T-helper 2 cell treated with Interferon-gamma antibody and Interleukin-4, amounts not matched to agents 5 μg/mL and 100 μg/mL, for 36 hours (primary cell): ENCODE measurements around the gene ACOT7.
A peak's percentile ranks its signal among the peaks of the same experiment; 100 is the strongest.
"Not testable (repeated sequence)": the region's sequence is repeated elsewhere in the genome, so short reads cannot be mapped to it uniquely, and the experiment has no call there.

Source experiments
- DNase-seq: peaks from one replicate; pipeline ENCODE4 v3.0.0; 2021; ENCODE audit warnings: low spot score
- H3K27ac Mint-ChIP-seq: one replicate; pipeline ENCODE4 v1.8.0; 2021; ENCODE audit warnings: mild to moderate bottlenecking, mixed read lengths
- H3K27me3 Mint-ChIP-seq: one replicate; pipeline ENCODE4 v1.8.0; 2021; ENCODE audit warnings: low read depth, mixed read lengths
- H3K36me3 Mint-ChIP-seq: one replicate; pipeline ENCODE4 v1.8.0; 2021; ENCODE audit warnings: low read depth, mixed read lengths
- H3K4me1 Mint-ChIP-seq: one replicate; pipeline ENCODE4 v1.8.0; 2021; ENCODE audit warnings: low read depth, mixed read lengths
- H3K4me3 Mint-ChIP-seq: one replicate; pipeline ENCODE4 v1.8.0; 2022; ENCODE audit warnings: mild to moderate bottlenecking, moderate library complexity, mixed read lengths
- H3K9me3 Mint-ChIP-seq: one replicate; pipeline ENCODE4 v1.8.0; 2021; ENCODE audit warnings: mixed read lengths

Gene ACOT7

GRCh38 chr1:6395781-6396244, 2.2 kb upstream of the ACOT7 start:
- not testable (repeated sequence) for H3K9me3 Mint-ChIP-seq, H3K4me3 Mint-ChIP-seq, H3K27me3 Mint-ChIP-seq, H3K27ac Mint-ChIP-seq, DNase-seq, H3K36me3 Mint-ChIP-seq
- peaks cover 22% of the 10 kb centered on the region for H3K4me1 Mint-ChIP-seq

- H3K9me3 Mint-ChIP-seq, H3K36me3 Mint-ChIP-seq, DNase-seq, H3K27me3 Mint-ChIP-seq: not testable (repeated sequence)
- H3K4me1 Mint-ChIP-seq: peaks cover 22% of the 10 kb centered on the region
- peak overlapping the region; percentile 77 for H3K27ac Mint-ChIP-seq
- H3K4me3 Mint-ChIP-seq: peak overlapping the region; percentile 70
Observed at GRCh38 chr1:6395130-6395529, 1.6 kb upstream of the ACOT7 start.

GRCh38 chr1:6392809-6393399, 663 bp downstream of the ACOT7 start:
- DNase-seq: no peak
- H3K27me3 Mint-ChIP-seq: no peaks in the 10 kb centered on the region
- H3K4me1 Mint-ChIP-seq: peaks cover 22% of the 10 kb centered on the region
- H3K36me3 Mint-ChIP-seq: no peaks in the 10 kb centered on the region
- peak overlapping the region; percentile 87 for H3K27ac Mint-ChIP-seq
- H3K4me3 Mint-ChIP-seq: peak overlapping the region; percentile 91
- H3K9me3 Mint-ChIP-seq: no peaks in the 10 kb centered on the region

DNA sequence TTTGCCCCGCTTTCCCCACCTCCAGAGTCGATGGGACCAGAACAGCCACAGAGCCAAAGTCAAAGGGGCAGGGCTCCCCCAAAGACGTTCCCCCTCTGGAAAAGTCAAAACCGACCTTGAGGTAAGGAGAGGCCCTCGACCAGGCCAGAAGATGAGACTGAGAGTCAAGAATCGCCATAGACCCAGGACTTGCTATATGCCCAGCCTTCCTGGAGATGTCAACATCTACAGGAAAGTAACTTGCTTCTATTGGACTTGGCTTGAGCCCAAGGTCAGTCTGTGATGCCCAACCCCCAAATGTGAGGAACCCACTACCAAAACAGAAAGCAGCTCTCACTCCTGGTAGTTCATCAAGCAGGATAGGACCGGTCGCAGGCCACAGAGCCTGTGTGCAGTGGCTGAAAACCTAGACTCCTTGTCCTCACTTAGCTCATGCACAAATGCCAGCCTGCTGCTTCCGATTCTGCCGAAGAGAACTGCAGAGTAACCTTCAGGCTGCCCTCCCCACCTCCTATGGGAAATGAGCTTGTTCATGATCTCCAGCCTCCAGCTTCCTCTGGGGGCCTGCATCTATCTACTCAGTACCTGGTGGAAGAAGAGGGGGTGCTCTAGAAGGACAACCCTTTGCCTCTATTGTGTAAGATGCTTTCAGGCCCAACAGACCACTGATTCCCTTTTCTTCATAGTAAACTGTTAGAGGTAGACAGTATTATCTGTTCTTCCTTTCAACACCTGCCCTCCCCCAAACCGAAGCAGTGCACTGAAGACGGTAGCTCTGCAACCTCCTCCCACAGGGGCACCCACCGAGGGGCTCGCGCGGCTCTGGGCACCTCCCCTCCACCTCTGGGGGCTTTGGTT, 1.4 kb downstream of the ACOT7 start:
- Mint-ChIP-seq H3K4me1 (peaks cover 22% of the 10 kb centered on the region), H3K27ac (peak overlapping the region; percentile 62), H3K4me3 (peak overlapping the region; percentile 91), H3K36me3 (no peaks in the 10 kb centered on the region), H3K9me3 (no peaks in the 10 kb centered on the region), H3K27me3 (no peaks in the 10 kb centered on the region)
- no peak for DNase-seq

- Mint-ChIP-seq H3K36me3 (peaks cover 3% of the 10 kb centered on the region), H3K9me3 (no peaks in the 10 kb centered on the region), H3K27me3 (no peaks in the 10 kb centered on the region), H3K4me3 (no peak overlapping the region), H3K27ac (no peak overlapping the region), H3K4me1 (peaks cover 15% of the 10 kb centered on the region)
- DNase-seq: no peak
Observed at GRCh38 chr1:6389971-6390370, 3.6 kb downstream of the ACOT7 start.

- Mint-ChIP-seq H3K4me1 (no peaks in the 10 kb centered on the region), H3K4me3 (no peak overlapping the region), H3K9me3 (peaks cover 4% of the 10 kb centered on the region), H3K27me3 (no peaks in the 10 kb centered on the region), H3K36me3 (peaks cover 9% of the 10 kb centered on the region), H3K27ac (no peak overlapping the region)
- DNase-seq: no peak
Observed at GRCh38 chr1:6386371-6386949, 7.1 kb downstream of the ACOT7 start.

- H3K27ac Mint-ChIP-seq: no peak overlapping the region
- no peak for DNase-seq
- H3K27me3 Mint-ChIP-seq: no peaks in the 10 kb centered on the region
- H3K4me3 Mint-ChIP-seq: no peak overlapping the region
- H3K36me3 Mint-ChIP-seq: peaks cover 9% of the 10 kb centered on the region
- no peaks in the 10 kb centered on the region for H3K4me1 Mint-ChIP-seq
- H3K9me3 Mint-ChIP-seq: peaks cover 4% of the 10 kb centered on the region
Observed at GRCh38 chr1:6385488-6386191, 7.9 kb downstream of the ACOT7 start.

DNA sequence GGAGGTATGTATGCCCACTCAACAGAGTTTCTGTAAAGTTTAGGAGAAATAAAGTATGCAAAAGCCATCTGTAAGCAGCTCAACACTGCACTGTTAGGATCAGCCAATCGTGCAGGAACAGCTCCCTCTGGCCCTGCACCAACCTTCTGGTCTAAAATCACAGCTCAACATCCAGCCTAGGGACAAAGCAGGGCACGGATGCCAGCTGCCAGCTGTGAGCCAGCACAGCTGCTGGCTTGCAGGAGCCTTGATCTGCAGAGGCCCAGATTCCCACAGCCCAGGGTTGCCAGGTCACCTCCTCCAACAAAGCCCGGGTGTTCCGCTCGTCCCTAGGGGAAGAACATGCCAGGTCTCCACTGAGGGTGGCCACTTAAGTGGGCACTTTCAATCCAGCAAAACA, 8.6 kb downstream of the ACOT7 start:
- Mint-ChIP-seq H3K9me3 (peaks cover 5% of the 10 kb centered on the region), H3K27me3 (no peaks in the 10 kb centered on the region), H3K4me3 (no peak overlapping the region), H3K27ac (no peak overlapping the region), H3K4me1 (no peaks in the 10 kb centered on the region), H3K36me3 (peaks cover 9% of the 10 kb centered on the region)
- no peak for DNase-seq

- peaks cover 7% of the 10 kb centered on the region for H3K9me3 Mint-ChIP-seq
- no peak overlapping the region for H3K27ac Mint-ChIP-seq
- no peak for DNase-seq
- H3K4me1 Mint-ChIP-seq: no peaks in the 10 kb centered on the region
- peaks cover 9% of the 10 kb centered on the region for H3K36me3 Mint-ChIP-seq
- no peaks in the 10 kb centered on the region for H3K27me3 Mint-ChIP-seq
- H3K4me3 Mint-ChIP-seq: no peak overlapping the region
Observed at GRCh38 chr1:6384135-6384534, 9.4 kb downstream of the ACOT7 start.

DNA sequence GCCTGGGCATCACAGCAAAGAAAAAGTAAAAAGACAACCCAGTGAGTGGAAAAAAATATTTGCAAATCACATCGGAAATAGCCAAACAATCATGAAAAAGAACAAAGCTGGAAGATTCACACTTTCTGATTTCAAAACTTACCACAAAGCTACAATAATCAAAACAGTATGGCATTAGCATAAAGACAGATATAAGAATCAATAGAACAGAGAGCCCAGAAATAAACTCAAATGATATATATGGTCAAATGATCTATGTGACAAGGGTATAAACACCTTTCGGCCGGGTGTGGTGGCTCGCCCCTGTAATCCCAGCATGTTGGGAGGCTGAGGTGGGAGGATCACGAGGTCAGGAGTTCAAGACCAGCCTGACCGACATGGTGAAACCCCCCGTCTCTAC, 13.5 kb downstream of the ACOT7 start:
- Mint-ChIP-seq H3K27ac (no peak overlapping the region), H3K27me3 (no peaks in the 10 kb centered on the region), H3K4me3 (no peak overlapping the region), H3K4me1 (no peaks in the 10 kb centered on the region), H3K9me3 (peaks cover 7% of the 10 kb centered on the region), H3K36me3 (peaks cover 6% of the 10 kb centered on the region)
- DNase-seq: no peak

- H3K36me3 Mint-ChIP-seq: no peaks in the 10 kb centered on the region
- H3K4me1 Mint-ChIP-seq: no peaks in the 10 kb centered on the region
- no peak overlapping the region for H3K4me3 Mint-ChIP-seq
- DNase-seq: no peak
- no peaks in the 10 kb centered on the region for H3K27me3 Mint-ChIP-seq
- peaks cover 3% of the 10 kb centered on the region for H3K9me3 Mint-ChIP-seq
- no peak overlapping the region for H3K27ac Mint-ChIP-seq
Observed at GRCh38 chr1:6378096-6378746, 15.3 kb downstream of the ACOT7 start.

- no peak overlapping the region for H3K4me3 Mint-ChIP-seq
- peaks cover 3% of the 10 kb centered on the region for H3K36me3 Mint-ChIP-seq
- H3K9me3 Mint-ChIP-seq: no peaks in the 10 kb centered on the region
- no peak for DNase-seq
- no peaks in the 10 kb centered on the region for H3K27me3 Mint-ChIP-seq
- no peaks in the 10 kb centered on the region for H3K4me1 Mint-ChIP-seq
- H3K27ac Mint-ChIP-seq: no peak overlapping the region
Observed at GRCh38 chr1:6373961-6374720, 19.4 kb downstream of the ACOT7 start.

DNA sequence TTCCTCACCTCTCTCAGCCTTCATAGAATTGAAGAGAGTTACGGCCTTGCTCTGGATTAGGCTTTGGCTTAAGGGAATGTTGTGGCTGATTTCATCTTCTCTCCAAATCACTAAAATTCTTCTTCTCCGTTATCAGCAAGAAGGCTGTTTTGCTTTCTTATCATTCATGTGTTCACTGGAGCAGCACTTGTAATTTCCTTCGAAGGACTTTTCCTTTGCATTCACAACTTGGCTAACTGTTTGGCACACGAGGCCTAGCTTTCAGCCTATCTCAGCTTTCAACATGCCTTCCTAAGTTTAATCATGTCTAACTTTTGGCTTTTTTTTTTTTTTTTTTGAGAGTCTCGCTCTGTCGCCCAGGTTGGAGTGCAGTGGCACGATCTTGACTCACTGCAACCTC, 21.3 kb downstream of the ACOT7 start:
- H3K9me3 Mint-ChIP-seq, H3K4me3 Mint-ChIP-seq, H3K4me1 Mint-ChIP-seq, DNase-seq, H3K27me3 Mint-ChIP-seq, H3K27ac Mint-ChIP-seq: not testable (repeated sequence)
- peaks cover 11% of the 10 kb centered on the region for H3K36me3 Mint-ChIP-seq
